ENCODE results near the gene RASL10A. TPM values are rescaled to one million over a fixed set of nuclear protein-coding genes. Genes with fewer than 3 reads are reported as not detected.

The RASL10A gene
- total and polyA plus RNA-seq, 4 donors, result 0.49 to 3.5 (median 3.0) TPM; not detected in 1

- 33 to 41% methylated on average over 50 of the region's 50 CpGs for WGBS, 2 donors
- intact Hi-C loops (cut with DNase I), result loop anchor here in 1 of 2 donors (2.0 to 5.0 kb wide), 2 partner anchors 31 to 76 kb away; partner anchors contain the start of gene AP1B1
These were observed 3.9 kb downstream of the RASL10A start for GRCh38 chr22:29311464-29312217.

GRCh38 chr22:29310863-29311339 is 4.6 kb downstream of the RASL10A start:
- Histone ChIP-seq H3K27me3 (ENCODE audit: control insufficient read depth in 1 of 2, insufficient read depth in 2 of 2, low read length in 1 of 2) (no peaks in the 10 kb centered on the region), H3K9me3 (ENCODE audit: control insufficient read depth, low read length) (no peaks in the 10 kb centered on the region), H3K36me3 (ENCODE audit: control insufficient read depth in 1 of 2, insufficient read depth in 2 of 2, low read length in 1 of 2) (no peaks in the 10 kb centered on the region), H3K4me1 (ENCODE audit: control insufficient read depth in 1 of 2, insufficient read depth in 2 of 2, low read length in 2 of 2) (no peaks in the 10 kb centered on the region), H3K4me3 (ENCODE audit: low read length in 2 of 2) (no peak overlapping the region), H3K27ac (ENCODE audit: low read depth in 1 of 2, low read length in 2 of 2) (peak overlapping the region in 1 of 2 donors; percentile 72)
- DNase-seq (peak; percentile 98), ATAC-seq (ENCODE audit: low FRiP score) (peak; percentile 91)
- intact Hi-C loops (cut with DNase I), result loop anchor here in 1 of 2 donors (5.0 kb wide), 1 partner anchor 76 kb away; the partner anchor contains the start of gene AP1B1
- WGBS, 2 donors, result 6 to 7% methylated on average over 16 to 18 of the region's 18 CpGs

More at GRCh38 chr22:29311464-29312217, 3.9 kb downstream of the RASL10A start:
- ATAC-seq (ENCODE audit: low FRiP score) (peak; percentile 0), DNase-seq (peak; percentile 64 to 86)
- H3K27ac ChIP-seq (ENCODE audit: low read depth in 1 of 2, low read length in 2 of 2), result no peak overlapping the region
- H3K36me3 ChIP-seq (ENCODE audit: control insufficient read depth in 1 of 2, insufficient read depth in 2 of 2, low read length in 1 of 2), result no peaks in the 10 kb centered on the region
- H3K27me3 ChIP-seq (ENCODE audit: control insufficient read depth in 1 of 2, insufficient read depth in 2 of 2, low read length in 1 of 2), result no peaks in the 10 kb centered on the region
- no peak overlapping the region for H3K4me3 ChIP-seq (ENCODE audit: low read length in 2 of 2)
- no peaks in the 10 kb centered on the region for H3K4me1 ChIP-seq (ENCODE audit: control insufficient read depth in 1 of 2, insufficient read depth in 2 of 2, low read length in 2 of 2)
- H3K9me3 ChIP-seq (ENCODE audit: control insufficient read depth, low read length), result no peaks in the 10 kb centered on the region

- Histone ChIP-seq H3K27me3 (ENCODE audit: control insufficient read depth in 1 of 2, insufficient read depth in 2 of 2, low read length in 1 of 2) (no peaks in the 10 kb centered on the region), H3K27ac (ENCODE audit: low read depth in 1 of 2, low read length in 2 of 2) (peak overlapping the region in 1 of 2 donors; percentile 72), H3K4me3 (ENCODE audit: low read length in 2 of 2) (no peak overlapping the region), H3K36me3 (ENCODE audit: control insufficient read depth in 1 of 2, insufficient read depth in 2 of 2, low read length in 1 of 2) (no peaks in the 10 kb centered on the region), H3K4me1 (ENCODE audit: control insufficient read depth in 1 of 2, insufficient read depth in 2 of 2, low read length in 2 of 2) (no peaks in the 10 kb centered on the region), H3K9me3 (ENCODE audit: control insufficient read depth, low read length) (no peaks in the 10 kb centered on the region)
- peak; percentile 2 for ATAC-seq (ENCODE audit: low FRiP score)
- intact Hi-C loops (cut with DNase I), result loop anchor here in 1 of 2 donors (5.0 kb wide), 1 partner anchor 77 kb away; the partner anchor contains the start of gene AP1B1
- 48 to 57% methylated on average over 27 to 28 of the region's 28 CpGs for WGBS, 2 donors
- peak in 1 of 2 donors; percentile 35 for DNase-seq
These were observed 5.2 kb downstream of the RASL10A start for GRCh38 chr22:29310065-29310862.

GRCh38 chr22:29309332-29310064 is 6.0 kb downstream of the RASL10A start:
- ATAC-seq (ENCODE audit: low FRiP score), result no peak
- H3K27me3 ChIP-seq (ENCODE audit: control insufficient read depth in 1 of 2, insufficient read depth in 2 of 2, low read length in 1 of 2), result no peaks in the 10 kb centered on the region
- no peaks in the 10 kb centered on the region for H3K9me3 ChIP-seq (ENCODE audit: control insufficient read depth, low read length)
- intact Hi-C loops (cut with DNase I), result loop anchor here (5.0 kb wide), 3 partner anchors 42 to 78 kb away; partner anchors contain the start of genes AP1B1 (in 1 of the 2), EWSR1 (in 1 of the 2) and RHBDD3 (in 1 of the 2)
- H3K36me3 ChIP-seq (ENCODE audit: control insufficient read depth in 1 of 2, insufficient read depth in 2 of 2, low read length in 1 of 2), result no peaks in the 10 kb centered on the region
- peak; percentile 62 to 83 for DNase-seq
- H3K4me1 ChIP-seq (ENCODE audit: control insufficient read depth in 1 of 2, insufficient read depth in 2 of 2, low read length in 2 of 2), result no peaks in the 10 kb centered on the region
- H3K4me3 ChIP-seq (ENCODE audit: low read length in 2 of 2), result no peak overlapping the region
- H3K27ac ChIP-seq (ENCODE audit: low read depth in 1 of 2, low read length in 2 of 2), result peak overlapping the region; percentile 16 to 69
- WGBS, 2 donors, result 47 to 48% methylated on average over 21 of the region's 21 CpGs

- H3K4me1 ChIP-seq (ENCODE audit: control insufficient read depth in 1 of 2, insufficient read depth in 2 of 2, low read length in 2 of 2), result no peaks in the 10 kb centered on the region
- DNase-seq (peak in 1 of 2 donors; percentile 58), ATAC-seq (ENCODE audit: low FRiP score) (no peak)
- H3K27ac ChIP-seq (ENCODE audit: low read depth in 1 of 2, low read length in 2 of 2), result peak overlapping the region in 1 of 2 donors; percentile 62
- no peaks in the 10 kb centered on the region for H3K27me3 ChIP-seq (ENCODE audit: control insufficient read depth in 1 of 2, insufficient read depth in 2 of 2, low read length in 1 of 2)
- H3K4me3 ChIP-seq (ENCODE audit: low read length in 2 of 2), result no peak overlapping the region
- 31 to 39% methylated on average over 13 of the region's 13 CpGs for WGBS, 2 donors
- no peaks in the 10 kb centered on the region for H3K36me3 ChIP-seq (ENCODE audit: control insufficient read depth in 1 of 2, insufficient read depth in 2 of 2, low read length in 1 of 2)
- intact Hi-C loops (cut with DNase I), result loop anchor here (5.0 kb wide), 2 partner anchors 42 to 48 kb away; partner anchors contain the start of genes EWSR1 (in 1 of the 2) and RHBDD3 (in 1 of the 2)
- H3K9me3 ChIP-seq (ENCODE audit: control insufficient read depth, low read length), result no peaks in the 10 kb centered on the region
These were observed 6.7 kb downstream of the RASL10A start for GRCh38 chr22:29308791-29309262.

GRCh38 chr22:29308148-29308790 is 7.2 kb downstream of the RASL10A start:
- H3K9me3 ChIP-seq (ENCODE audit: control insufficient read depth, low read length), result no peaks in the 10 kb centered on the region
- no peak for ATAC-seq (ENCODE audit: low FRiP score)
- peak overlapping the region in 1 of 2 donors; percentile 62 for H3K27ac ChIP-seq (ENCODE audit: low read depth in 1 of 2, low read length in 2 of 2)
- H3K4me1 ChIP-seq (ENCODE audit: control insufficient read depth in 1 of 2, insufficient read depth in 2 of 2, low read length in 2 of 2), result no peaks in the 10 kb centered on the region
- WGBS, 2 donors, result 53 to 64% methylated on average over 50 of the region's 50 CpGs
- H3K27me3 ChIP-seq (ENCODE audit: control insufficient read depth in 1 of 2, insufficient read depth in 2 of 2, low read length in 1 of 2), result no peaks in the 10 kb centered on the region
- no peaks in the 10 kb centered on the region for H3K36me3 ChIP-seq (ENCODE audit: control insufficient read depth in 1 of 2, insufficient read depth in 2 of 2, low read length in 1 of 2)
- H3K4me3 ChIP-seq (ENCODE audit: low read length in 2 of 2), result no peak overlapping the region
- DNase-seq, result peak; percentile 56 to 77
- intact Hi-C loops (cut with DNase I), result loop anchor here (5.0 kb wide), 2 partner anchors 41 to 49 kb away; partner anchors contain the start of genes EWSR1 (in 1 of the 2) and RHBDD3 (in 1 of the 2)

GRCh38 chr22:29307596-29308147 is 7.8 kb downstream of the RASL10A start:
- H3K9me3 ChIP-seq (ENCODE audit: control insufficient read depth, low read length), result no peaks in the 10 kb centered on the region
- intact Hi-C loops (cut with DNase I), result loop anchor here (2.0 to 5.0 kb wide), 3 partner anchors 39 to 50 kb away; partner anchors contain the start of genes EWSR1 (in 2 of the 2) and RHBDD3 (in 1 of the 2)
- H3K4me3 ChIP-seq (ENCODE audit: low read length in 2 of 2), result peak overlapping the region; percentile 77 to 92
- ATAC-seq (ENCODE audit: low FRiP score) (no peak), DNase-seq (no peak)
- H3K4me1 ChIP-seq (ENCODE audit: control insufficient read depth in 1 of 2, insufficient read depth in 2 of 2, low read length in 2 of 2), result no peaks in the 10 kb centered on the region
- no peaks in the 10 kb centered on the region for H3K27me3 ChIP-seq (ENCODE audit: control insufficient read depth in 1 of 2, insufficient read depth in 2 of 2, low read length in 1 of 2)
- 55 to 64% methylated on average over 20 of the region's 20 CpGs for WGBS, 2 donors
- no peaks in the 10 kb centered on the region for H3K36me3 ChIP-seq (ENCODE audit: control insufficient read depth in 1 of 2, insufficient read depth in 2 of 2, low read length in 1 of 2)
- H3K27ac ChIP-seq (ENCODE audit: low read depth in 1 of 2, low read length in 2 of 2), result peak overlapping the region in 1 of 2 donors; percentile 62
